HL-60 (cell line): ENCODE results near the gene SCLT1.
A peak's percentile ranks its signal among the peaks of the same experiment; 100 is the strongest.

ENCODE experiments used
- CTCF ChIP-seq: IDR thresholded peaks from one replicate; pipeline ENCODE4 v1.5.1; 2011; ENCODE audit warnings: low read length, control low read depth, inconsistent platforms; ENCODE audit not compliant: insufficient read depth
- GABPA ChIP-seq: IDR thresholded peaks from 2 replicates; pipeline ENCODE4 v1.6.1; 2012; ENCODE audit warnings: low read depth
- POLR2AphosphoS5 ChIP-seq: IDR thresholded peaks from 2 replicates; pipeline ENCODE4 v1.6.1; 2012; ENCODE audit warnings: low read depth
- REST ChIP-seq: IDR thresholded peaks from 2 replicates; pipeline ENCODE4 v1.6.1; 2012; ENCODE audit warnings: low read depth; ENCODE audit not compliant: insufficient replicate concordance
- SPI1 ChIP-seq: IDR thresholded peaks from 2 replicates; pipeline ENCODE4 v1.6.1; 2012; ENCODE audit warnings: low read depth, mild to moderate bottlenecking, borderline replicate concordance

- no peak for TF ChIP-seq POLR2AphosphoS5
- TF ChIP-seq CTCF = peak; percentile 89
- no peak for TF ChIP-seq GABPA
- TF ChIP-seq SPI1 = no peak
- TF ChIP-seq REST = no peak
These were observed 229.8 kb downstream of the SCLT1 start for GRCh38 chr4:128863312-128864075.
